Gastrocnemius medialis (tissue), 4 donors: ENCODE results near the gene WDR73. TPM values are rescaled to one million over a fixed set of nuclear protein-coding genes. Genes with fewer than 3 reads are reported as not detected.
A peak's percentile ranks its signal among the peaks of the same experiment; 100 is the strongest.

Experiments used
- ATAC-seq, 2 donors: fragments of 150-250 bp; one replicate each; pipeline ENCODE4 v1.9.1; 2016
- DNase-seq, 2 donors: peaks; one replicate each; pipeline ENCODE4 v3.0.0-alpha.2; 2019
- H3K27ac ChIP-seq, 4 donors: fragments of 200-600 bp; sonication (generic); 1 replicate in 1 of 4; 2 replicates in 3 of 4; pipeline ENCODE4 v1.5.1; 2016 to 2018; ENCODE audit warnings: mild to moderate bottlenecking in 2 of 4, moderate library complexity in 1 of 4
- H3K27me3 ChIP-seq, 3 donors: fragments of 200-600 bp; sonication (generic) in 2 of 3; 1 replicate in 1 of 3; 2 replicates in 2 of 3; pipeline versions ENCODE4 v1.5.1 to v1.6.0; 2016 to 2019; ENCODE audit warnings: mild to moderate bottlenecking in 1 of 3, moderate library complexity in 1 of 3
- H3K36me3 ChIP-seq, 2 donors: fragments of 200-600 bp; sonication (generic) in 1 of 2; one replicate each; pipeline ENCODE4 v1.5.1; 2017 to 2018
- H3K4me1 ChIP-seq, 2 donors: fragments of 200-600 bp; sonication (generic) in 1 of 2; one replicate each; pipeline ENCODE4 v1.5.1; 2016 to 2017; ENCODE audit warnings: mild to moderate bottlenecking in 2 of 2
- H3K4me3 ChIP-seq, 4 donors: fragments of 200-600 bp; sonication (generic) in 3 of 4; 1 replicate in 1 of 4; 2 replicates in 3 of 4; pipeline ENCODE4 v1.5.1; 2016 to 2019; ENCODE audit warnings: mild to moderate bottlenecking in 2 of 4
- H3K9me3 ChIP-seq, 3 donors: fragments of 200-600 bp; sonication (generic) in 2 of 3; 1 replicate in 1 of 3; 2 replicates in 2 of 3; pipeline ENCODE4 v1.5.1; 2016 to 2019
- POLR2A ChIP-seq, 2 donors: fragments of 450-650 bp; IDR thresholded peaks; one replicate each; pipeline ENCODE4 v1.6.1; 2017; ENCODE audit warnings: antibody characterized with exemption in 2 of 2, mild to moderate bottlenecking in 2 of 2, moderate library complexity in 2 of 2
- in situ Hi-C, 4 donors: fragments of 200-750 bp; cut with MboI; loops; one replicate each; pipeline versions ENCODE4 v1.15.0 to v1.8.0; 2017; ENCODE audit warnings: low sequenced_read_pairs in 4 of 4
- intact Hi-C: fragments of 100-400 bp; cut with DNase I; formaldehyde crosslinking; loops from one replicate; pipeline ENCODE4 v1.15.1; 2023; ENCODE audit warnings: low total_unique reads
- total RNA-seq, 4 donors: library from RNA; depleted of rRNA; stranded (reverse); fragments of >200 nt; gene quantifications; one replicate each; pipeline versions ENCODE4 v1.1.0 to v1.2.3, GENCODE V29; 2016
- TF ChIP-seq, protein P1 (sequence below), 5 experiments: fragments of 450-650 bp in 3 of 5; fragments of 200-600 bp in 2 of 5; sonication (generic) in 2 of 5; IDR thresholded peaks in 4 of 5; conservative IDR thresholded peaks in 1 of 5; 1 replicate in 4 of 5; 2 replicates in 1 of 5; pipeline ENCODE4 v1.5.1; 2016 to 2019; ENCODE audit warnings: antibody characterized with exemption in 5 of 5, mild to moderate bottlenecking in 3 of 5, moderate library complexity in 3 of 5

The WDR73 gene
- total RNA-seq, 4 donors from 2014 or later: 6.7 to 11.7 (median 10.3) TPM

DNA sequence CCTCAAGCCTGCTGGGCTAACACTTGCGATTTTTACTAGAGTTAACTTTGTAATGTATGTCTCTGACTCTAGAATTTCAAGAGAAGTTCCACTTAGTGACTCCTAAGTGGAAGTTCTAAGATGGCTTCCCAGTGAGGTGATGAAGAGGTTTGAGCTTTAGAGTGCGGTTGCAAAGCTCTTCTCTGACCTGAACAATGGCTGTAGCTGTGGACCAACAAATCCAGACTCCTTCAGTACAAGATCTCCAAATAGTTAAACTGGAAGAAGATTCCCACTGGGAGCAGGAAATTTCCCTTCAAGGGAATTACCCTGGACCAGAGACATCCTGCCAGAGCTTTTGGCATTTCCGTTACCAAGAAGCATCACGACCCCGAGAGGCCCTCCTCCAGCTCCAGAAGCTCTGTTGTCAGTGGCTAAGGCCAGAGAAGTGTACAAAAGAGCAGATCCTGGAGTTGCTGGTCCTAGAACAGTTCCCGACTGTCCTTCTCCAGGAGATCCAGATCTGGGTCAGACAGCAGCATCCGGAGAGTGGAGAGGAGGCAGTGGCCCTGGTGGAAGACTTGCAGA lies 22.3 kb downstream of the WDR73 start:
- ATAC-seq (peak in 1 of 2 donors; percentile 0), DNase-seq (no peak)
- H3K27me3 ChIP-seq: no peaks in the 10 kb centered on the region
- peak overlapping the region; percentile 64 to 77 (median 72) for H3K4me3 ChIP-seq
- intact Hi-C loops: loop anchor here (1.0 to 5.0 kb wide), 5 partner anchors 23 to 951 kb away; partner anchors contain the start of genes PDE8A and WDR73
- in situ Hi-C loops: no loop called here
- H3K4me1 ChIP-seq: peaks cover 40 to 41% of the 10 kb centered on the region in 2 donors
- H3K36me3 ChIP-seq: no peaks in the 10 kb centered on the region
- H3K27ac ChIP-seq: peak overlapping the region; percentile 83 to 97 (median 92)
- TF ChIP-seq, protein P1, sequence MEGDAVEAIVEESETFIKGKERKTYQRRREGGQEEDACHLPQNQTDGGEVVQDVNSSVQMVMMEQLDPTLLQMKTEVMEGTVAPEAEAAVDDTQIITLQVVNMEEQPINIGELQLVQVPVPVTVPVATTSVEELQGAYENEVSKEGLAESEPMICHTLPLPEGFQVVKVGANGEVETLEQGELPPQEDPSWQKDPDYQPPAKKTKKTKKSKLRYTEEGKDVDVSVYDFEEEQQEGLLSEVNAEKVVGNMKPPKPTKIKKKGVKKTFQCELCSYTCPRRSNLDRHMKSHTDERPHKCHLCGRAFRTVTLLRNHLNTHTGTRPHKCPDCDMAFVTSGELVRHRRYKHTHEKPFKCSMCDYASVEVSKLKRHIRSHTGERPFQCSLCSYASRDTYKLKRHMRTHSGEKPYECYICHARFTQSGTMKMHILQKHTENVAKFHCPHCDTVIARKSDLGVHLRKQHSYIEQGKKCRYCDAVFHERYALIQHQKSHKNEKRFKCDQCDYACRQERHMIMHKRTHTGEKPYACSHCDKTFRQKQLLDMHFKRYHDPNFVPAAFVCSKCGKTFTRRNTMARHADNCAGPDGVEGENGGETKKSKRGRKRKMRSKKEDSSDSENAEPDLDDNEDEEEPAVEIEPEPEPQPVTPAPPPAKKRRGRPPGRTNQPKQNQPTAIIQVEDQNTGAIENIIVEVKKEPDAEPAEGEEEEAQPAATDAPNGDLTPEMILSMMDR (IDR thresholded peaks at IDR 0.05 in 4 of 5, conservative IDR thresholded peaks at IDR 0.05 in 1 of 5): no peak
- no peak for TF ChIP-seq POLR2A (IDR thresholded peaks at IDR 0.05)
- no peaks in the 10 kb centered on the region for H3K9me3 ChIP-seq

DNA sequence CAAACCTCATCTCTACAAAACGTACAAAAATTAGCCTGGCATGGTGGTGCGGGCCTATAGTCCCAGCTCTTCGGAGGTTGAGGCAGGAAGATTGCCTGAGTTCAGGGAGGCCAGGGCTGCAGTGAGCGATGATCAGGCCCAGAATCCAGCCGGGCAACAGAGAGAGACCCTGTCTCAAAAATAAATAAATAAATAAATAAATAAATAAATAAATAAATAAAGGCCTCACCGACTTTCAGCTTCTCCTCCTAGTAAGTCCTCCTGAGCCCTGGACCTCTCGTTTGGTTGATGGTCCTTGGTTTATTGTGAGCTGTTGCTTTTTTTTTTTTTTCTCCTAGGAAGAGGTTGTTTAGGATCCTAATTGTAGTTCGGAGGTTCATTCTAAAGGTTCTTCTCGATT lies 25.1 kb downstream of the WDR73 start:
- DNase-seq (no peak), ATAC-seq (no peak)
- intact Hi-C loops: no loop called here
- H3K36me3 ChIP-seq: no peaks in the 10 kb centered on the region
- no peak overlapping the region for H3K4me3 ChIP-seq
- H3K4me1 ChIP-seq: peaks cover 23 to 27% of the 10 kb centered on the region in 2 donors
- in situ Hi-C loops: no loop called here
- H3K27ac ChIP-seq: no peak overlapping the region
- TF ChIP-seq POLR2A (IDR thresholded peaks at IDR 0.05): no peak
- TF ChIP-seq, protein P1 (IDR thresholded peaks at IDR 0.05 in 4 of 5, conservative IDR thresholded peaks at IDR 0.05 in 1 of 5): no peak
- no peaks in the 10 kb centered on the region for H3K27me3 ChIP-seq
- H3K9me3 ChIP-seq: no peaks in the 10 kb centered on the region

DNA sequence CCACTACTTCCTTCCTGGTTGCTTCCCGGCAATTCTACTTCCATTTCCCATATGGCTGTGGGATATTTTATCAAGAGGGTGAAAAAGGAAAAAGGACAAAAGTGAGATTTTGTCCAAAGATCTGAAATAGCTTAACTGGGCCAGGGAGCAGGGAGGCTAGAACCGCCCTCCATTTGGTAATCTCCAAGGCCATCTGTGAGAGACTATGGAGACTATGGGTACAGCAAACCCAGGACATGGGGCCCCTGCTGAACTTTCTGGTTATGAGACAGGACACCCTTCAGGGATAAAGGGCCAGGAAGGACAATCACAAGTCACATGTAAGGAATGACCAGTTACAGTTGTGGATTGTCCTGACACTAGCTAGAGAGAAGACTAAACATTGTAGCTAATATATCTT lies 29.0 kb downstream of the WDR73 start:
- ATAC-seq (no peak), DNase-seq (no peak)
- Histone ChIP-seq H3K9me3 (peaks cover 0 to 10% (median 8%) of the 10 kb centered on the region in 3 donors), H3K27ac (no peak overlapping the region), H3K4me1 (peaks cover under 1 to 5% of the 10 kb centered on the region in 2 donors), H3K27me3 (no peaks in the 10 kb centered on the region), H3K36me3 (peaks cover 3 to 31% of the 10 kb centered on the region in 2 donors), H3K4me3 (no peak overlapping the region)
- TF ChIP-seq POLR2A (IDR thresholded peaks at IDR 0.05): no peak
- TF ChIP-seq, protein P1 (IDR thresholded peaks at IDR 0.05 in 4 of 5, conservative IDR thresholded peaks at IDR 0.05 in 1 of 5): no peak
- in situ Hi-C loops: no loop called here
- intact Hi-C loops: no loop called here

DNA sequence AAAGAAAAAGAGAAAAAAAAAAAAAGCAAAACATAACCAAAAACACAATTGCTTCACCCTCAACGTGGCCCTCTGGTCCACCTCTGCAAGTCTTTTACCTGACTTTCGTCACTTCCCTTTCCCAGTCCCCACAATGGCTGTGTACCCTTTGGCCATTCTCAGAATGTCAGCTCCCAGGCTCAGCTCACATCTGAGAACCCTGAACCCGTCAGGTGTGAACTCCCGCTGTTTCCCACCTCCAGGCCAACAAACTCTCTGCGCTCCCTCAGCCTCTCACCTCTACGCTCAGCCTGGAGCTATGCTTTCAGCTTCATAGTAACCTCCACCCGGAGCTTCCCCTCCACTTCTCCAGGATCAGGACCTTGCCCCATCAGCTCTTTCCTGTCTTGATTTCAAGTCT lies 29.7 kb downstream of the WDR73 start:
- TF ChIP-seq POLR2A (IDR thresholded peaks at IDR 0.05): no peak
- TF ChIP-seq, protein P1 (IDR thresholded peaks at IDR 0.05 in 4 of 5, conservative IDR thresholded peaks at IDR 0.05 in 1 of 5): no peak
- H3K9me3 ChIP-seq: peaks cover 0 to 10% (median 8%) of the 10 kb centered on the region in 3 donors
- no peak for DNase-seq
- no peaks in the 10 kb centered on the region for H3K27me3 ChIP-seq
- no peak overlapping the region for H3K4me3 ChIP-seq
- H3K27ac ChIP-seq: no peak overlapping the region
- no peaks in the 10 kb centered on the region for H3K4me1 ChIP-seq
- ATAC-seq: no peak
- in situ Hi-C loops (no loop called here), intact Hi-C loops (no loop called here)
- peaks cover 3 to 31% of the 10 kb centered on the region in 2 donors for H3K36me3 ChIP-seq
